NB4 (cell line): ENCODE data around the gene PDZD4.

ENCODE experiments used
- CTCF ChIP-seq: IDR thresholded peaks from one replicate; pipeline ENCODE4 v1.5.1; 2012; ENCODE audit warnings: low read depth, low read length
- MAX ChIP-seq: IDR thresholded peaks from 2 replicates; pipeline ENCODE4 v1.6.1; 2011; ENCODE audit warnings: low read depth, low read length
- MYC ChIP-seq: IDR thresholded peaks from 2 replicates; pipeline ENCODE4 v1.6.1; 2011; ENCODE audit warnings: low read depth, low read length
- POLR2A ChIP-seq: IDR thresholded peaks from 2 replicates; pipeline ENCODE4 v1.6.1; 2011; ENCODE audit warnings: mild to moderate bottlenecking; ENCODE audit not compliant: insufficient read length; ENCODE audit errors: extremely low read depth

GRCh38 chrX:153782871-153783270 is 47.5 kb downstream of the PDZD4 start:
- TF ChIP-seq CTCF = no peak
- TF ChIP-seq POLR2A = no peak
- no peak for TF ChIP-seq MAX
- no peak for TF ChIP-seq MYC
